PC-3 (cell line): ENCODE measurements around the gene MGLL.

Source experiments
- EZH2 ChIP-seq: fragments of 300-600 bp; sonication (generic); IDR thresholded peaks from one replicate; pipeline ENCODE4 v1.6.1; 2017; ENCODE audit warnings: antibody characterized with exemption, mild to moderate bottlenecking, low read length; ENCODE audit not compliant: unreplicated experiment
- TF ChIP-seq, protein P1 (sequence below): fragments of 300-600 bp; sonication (generic); conservative IDR thresholded peaks from 2 replicates; pipeline ENCODE4 v1.5.1; 2017; ENCODE audit warnings: antibody characterized with exemption, low read depth, mild to moderate bottlenecking, low read length

DNA sequence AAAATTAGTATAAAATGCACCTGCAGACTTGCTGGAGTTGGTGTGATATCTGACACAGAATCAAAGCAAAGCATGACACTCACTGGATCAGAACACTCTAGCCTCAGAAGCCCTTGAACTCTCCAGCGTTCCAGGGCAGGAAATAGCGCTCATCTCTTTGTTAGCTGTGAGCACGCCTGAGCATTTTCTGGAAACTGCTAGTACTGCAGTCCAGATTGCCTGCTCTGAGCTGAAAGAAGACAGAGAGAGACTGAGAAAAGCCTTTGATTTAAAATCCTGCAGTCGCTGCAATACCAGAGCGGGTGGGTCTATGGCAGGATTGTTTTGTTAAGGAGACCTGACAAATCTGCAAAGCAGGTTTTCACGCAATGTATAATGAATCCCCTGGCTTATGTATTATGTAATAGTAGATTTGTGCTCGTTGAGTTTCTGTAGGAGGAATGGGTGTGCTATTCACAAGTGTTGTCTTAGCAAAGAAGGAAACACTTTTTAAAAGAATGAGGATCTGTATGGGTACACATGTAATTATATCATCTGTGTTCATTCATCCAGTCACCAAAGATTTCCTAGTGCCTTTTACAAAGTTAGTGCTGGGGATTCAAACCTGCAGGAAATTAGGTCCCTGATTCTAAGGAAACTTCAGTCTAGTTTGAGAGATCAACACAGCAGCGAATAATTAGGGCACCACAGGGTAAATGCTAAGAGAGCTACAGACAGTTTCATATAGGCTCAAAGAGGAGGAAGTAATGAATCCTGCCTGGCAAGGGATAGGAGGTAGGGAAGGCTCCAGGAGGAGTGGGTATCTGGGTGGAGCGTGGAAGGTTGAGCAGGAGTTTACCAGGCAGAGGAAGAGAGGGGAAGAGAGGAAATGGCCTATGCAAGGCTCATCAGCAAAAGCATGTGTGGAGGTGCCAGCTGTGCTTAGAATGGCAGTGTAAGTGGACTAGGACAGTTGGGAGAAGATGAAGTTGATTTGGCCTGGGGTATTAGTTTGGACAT, 26.1 kb upstream of the MGLL start:
- TF ChIP-seq, protein P1, sequence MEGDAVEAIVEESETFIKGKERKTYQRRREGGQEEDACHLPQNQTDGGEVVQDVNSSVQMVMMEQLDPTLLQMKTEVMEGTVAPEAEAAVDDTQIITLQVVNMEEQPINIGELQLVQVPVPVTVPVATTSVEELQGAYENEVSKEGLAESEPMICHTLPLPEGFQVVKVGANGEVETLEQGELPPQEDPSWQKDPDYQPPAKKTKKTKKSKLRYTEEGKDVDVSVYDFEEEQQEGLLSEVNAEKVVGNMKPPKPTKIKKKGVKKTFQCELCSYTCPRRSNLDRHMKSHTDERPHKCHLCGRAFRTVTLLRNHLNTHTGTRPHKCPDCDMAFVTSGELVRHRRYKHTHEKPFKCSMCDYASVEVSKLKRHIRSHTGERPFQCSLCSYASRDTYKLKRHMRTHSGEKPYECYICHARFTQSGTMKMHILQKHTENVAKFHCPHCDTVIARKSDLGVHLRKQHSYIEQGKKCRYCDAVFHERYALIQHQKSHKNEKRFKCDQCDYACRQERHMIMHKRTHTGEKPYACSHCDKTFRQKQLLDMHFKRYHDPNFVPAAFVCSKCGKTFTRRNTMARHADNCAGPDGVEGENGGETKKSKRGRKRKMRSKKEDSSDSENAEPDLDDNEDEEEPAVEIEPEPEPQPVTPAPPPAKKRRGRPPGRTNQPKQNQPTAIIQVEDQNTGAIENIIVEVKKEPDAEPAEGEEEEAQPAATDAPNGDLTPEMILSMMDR = no peak
- no peak for TF ChIP-seq EZH2
